PC-9 (cell line): ENCODE data around the gene SRPK2. TPM values are rescaled to one million over a fixed set of nuclear protein-coding genes. Genes with fewer than 3 reads are reported as not detected.

Experiments
- BruUV-seq: library from RNA; stranded (reverse); fragments of 400-500 nt; replicated peaks from 2 replicates; lab custom pipeline; 2021; lab: Mats Ljungman, UMichigan
- CTCF ChIA-PET: fragments of 300-600 bp; sonication (Branson Sonifier 250); formaldehyde crosslinking; loops from one replicate; lab custom pipeline; 2022; ENCODE audit warnings: antibody characterized with exemption; lab: Charles Lee
- POLR2A ChIA-PET: fragments of 300-600 bp; sonication (Branson Sonifier 250); formaldehyde crosslinking; loops from one replicate; lab custom pipeline; 2022; ENCODE audit warnings: antibody characterized with exemption; ENCODE audit not compliant: unreplicated experiment; lab: Charles Lee
- DNase-seq, 2 experiments: peaks; one replicate each; pipeline versions ENCODE4 v3.0.0 to v3.0.0-alpha.2; 2015 to 2022; ENCODE audit warnings: mixed read lengths in 1 of 2
- H2AFZ ChIP-seq: fragments of 200-600 bp; sonication (generic); 2 replicates; pipeline ENCODE4 v1.8.1; 2017; ENCODE audit warnings: antibody characterized with exemption
- H3F3A ChIP-seq: fragments of 200-600 bp; sonication (generic); 2 replicates; pipeline ENCODE4 v1.8.1; 2017; ENCODE audit warnings: antibody characterized with exemption, mild to moderate bottlenecking, low read depth; ENCODE audit not compliant: insufficient read depth
- H3K27ac ChIP-seq: fragments of 200-600 bp; sonication (generic); 2 replicates; pipeline ENCODE4 v1.6.1; 2016; ENCODE audit warnings: mixed run types
- H3K27me3 ChIP-seq: fragments of 200-600 bp; sonication (generic); 2 replicates; pipeline ENCODE4 v1.6.1; 2016; ENCODE audit warnings: low read depth, mixed run types; ENCODE audit not compliant: insufficient read depth
- H3K36me3 ChIP-seq: fragments of 200-600 bp; sonication (generic); 2 replicates; pipeline ENCODE4 v1.6.1; 2016; ENCODE audit warnings: low read depth, mixed run types
- H3K4me1 ChIP-seq: fragments of 200-600 bp; sonication (generic); replicated peaks from 2 replicates; pipeline ENCODE4 v1.6.1; 2016; ENCODE audit warnings: mixed run types; ENCODE audit not compliant: insufficient read depth
- H3K4me2 ChIP-seq: fragments of 200-600 bp; sonication (generic); 2 replicates; pipeline ENCODE4 v1.6.1; 2017; ENCODE audit warnings: mixed run types
- H3K4me3 ChIP-seq: fragments of 200-600 bp; sonication (generic); 2 replicates; pipeline ENCODE4 v1.6.1; 2016; ENCODE audit warnings: mixed run types
- H3K79me2 ChIP-seq: fragments of 200-600 bp; sonication (generic); 2 replicates; pipeline ENCODE4 v1.6.1; 2017; ENCODE audit warnings: low read depth, mixed run types
- H3K9me2 ChIP-seq: fragments of 200-600 bp; sonication (generic); 2 replicates; pipeline ENCODE4 v1.8.1; 2017; ENCODE audit warnings: mild to moderate bottlenecking; ENCODE audit not compliant: insufficient read depth
- H3K9me3 ChIP-seq: fragments of 200-600 bp; sonication (generic); 2 replicates; pipeline ENCODE4 v1.8.1; 2016; ENCODE audit warnings: low read depth; ENCODE audit not compliant: insufficient read depth
- H4K20me1 ChIP-seq: fragments of 200-600 bp; sonication (generic); 2 replicates; pipeline ENCODE4 v1.8.1; 2017; ENCODE audit not compliant: insufficient read depth
- CTCF ChIP-seq: fragments of 200-600 bp; sonication (generic); conservative IDR thresholded peaks from 2 replicates; pipeline ENCODE4 v1.6.1; 2017; ENCODE audit warnings: mixed run types, antibody characterized with exemption, mild to moderate bottlenecking, moderate library complexity
- EZH2 ChIP-seq: fragments of 200-600 bp; sonication (generic); IDR thresholded peaks from 2 replicates; pipeline ENCODE4 v1.8.0; 2017; ENCODE audit warnings: antibody characterized with exemption, low read depth
- intact Hi-C: fragments of 100-400 bp; cut with micrococcal nuclease; formaldehyde crosslinking; loops from one replicate; pipeline ENCODE4 v1.10.0; 2022; ENCODE audit not compliant: unreplicated experiment
- total RNA-seq: library from RNA; stranded (reverse); gene quantifications from 2 replicates; pipeline ENCODE4 v1.2.3, GENCODE V29; 2021

The SRPK2 gene
- total RNA-seq, 1 experiment from 2014 or later, result 60.6 TPM

- H3K27me3 ChIP-seq, result no peaks in the 10 kb centered on the region
- no peaks in the 10 kb centered on the region for H3K9me2 ChIP-seq
- H3K79me2 ChIP-seq, result peaks cover 56% of the 10 kb centered on the region
- POLR2A ChIA-PET, result no interaction called here
- no peaks in the 10 kb centered on the region for H3K36me3 ChIP-seq
- intact Hi-C loops, result loop anchor here (5.0 kb wide), 1 partner anchor 51 kb away; no protein-coding TSS in a partner anchor
- no peaks in the 10 kb centered on the region for H4K20me1 ChIP-seq
- H3F3A ChIP-seq, result peaks cover 24% of the 10 kb centered on the region
- TF ChIP-seq CTCF (no peak), EZH2 (no peak)
- no peak for DNase-seq
- no peaks in the 10 kb centered on the region for H3K9me3 ChIP-seq
- CTCF ChIA-PET, result no interaction called here
- no peak overlapping the region for H3K4me3 ChIP-seq
- H3K4me2 ChIP-seq, result no peak overlapping the region
- H3K4me1 ChIP-seq, result peaks cover 41% of the 10 kb centered on the region
- no peak overlapping the region for H2AFZ ChIP-seq
- no TSS peak for BruUV-seq
- H3K27ac ChIP-seq, result no peak overlapping the region
Observed at GRCh38 chr7:105215821-105216220, 172.9 kb downstream of the SRPK2 start.

GRCh38 chr7:105215182-105215581 lies 173.5 kb downstream of the SRPK2 start:
- BruUV-seq, result no TSS peak
- H3K4me3 ChIP-seq, result no peak overlapping the region
- ChIA-PET POLR2A (no interaction called here), CTCF (no interaction called here)
- intact Hi-C loops, result loop anchor here (5.0 kb wide), 1 partner anchor 52 kb away; no protein-coding TSS in a partner anchor
- H3K36me3 ChIP-seq, result no peaks in the 10 kb centered on the region
- H3K79me2 ChIP-seq, result peaks cover 56% of the 10 kb centered on the region
- peaks cover 17% of the 10 kb centered on the region for H3F3A ChIP-seq
- no peak for TF ChIP-seq CTCF
- no peak for TF ChIP-seq EZH2
- H3K9me3 ChIP-seq, result no peaks in the 10 kb centered on the region
- H3K9me2 ChIP-seq, result no peaks in the 10 kb centered on the region
- no peak overlapping the region for H2AFZ ChIP-seq
- H3K27me3 ChIP-seq, result no peaks in the 10 kb centered on the region
- no peak overlapping the region for H3K27ac ChIP-seq
- no peak overlapping the region for H3K4me2 ChIP-seq
- peaks cover 35% of the 10 kb centered on the region for H3K4me1 ChIP-seq
- no peak for DNase-seq
- no peaks in the 10 kb centered on the region for H4K20me1 ChIP-seq

GRCh38 chr7:105213611-105214010 lies 175.1 kb downstream of the SRPK2 start:
- no TSS peak for BruUV-seq
- CTCF ChIA-PET, result no interaction called here
- H2AFZ ChIP-seq, result no peak overlapping the region

More at GRCh38 chr7:105213611-105214010, 175.1 kb downstream of the SRPK2 start:
- Histone ChIP-seq H3K9me2 (no peaks in the 10 kb centered on the region), H3K27ac (no peak overlapping the region), H3K9me3 (no peaks in the 10 kb centered on the region), H3K4me2 (no peak overlapping the region), H3K36me3 (no peaks in the 10 kb centered on the region), H3K4me3 (no peak overlapping the region), H4K20me1 (no peaks in the 10 kb centered on the region), H3K4me1 (peaks cover 20% of the 10 kb centered on the region), H3K79me2 (peaks cover 50% of the 10 kb centered on the region), H3K27me3 (no peaks in the 10 kb centered on the region), H3F3A (peaks cover 8% of the 10 kb centered on the region; the same call in 1 of the 2 replicates)
- intact Hi-C loops, result no loop called here
- POLR2A ChIA-PET, result interaction anchor here (0.6 kb wide), 1 partner anchor 70 kb away, joined by 6 read pairs; no protein-coding TSS in a partner anchor
- TF ChIP-seq EZH2 (no peak), CTCF (no peak)
- DNase-seq, result no peak
